Measurements from ENCODE around the gene ENOX1.

Gene ENOX1

DNA sequence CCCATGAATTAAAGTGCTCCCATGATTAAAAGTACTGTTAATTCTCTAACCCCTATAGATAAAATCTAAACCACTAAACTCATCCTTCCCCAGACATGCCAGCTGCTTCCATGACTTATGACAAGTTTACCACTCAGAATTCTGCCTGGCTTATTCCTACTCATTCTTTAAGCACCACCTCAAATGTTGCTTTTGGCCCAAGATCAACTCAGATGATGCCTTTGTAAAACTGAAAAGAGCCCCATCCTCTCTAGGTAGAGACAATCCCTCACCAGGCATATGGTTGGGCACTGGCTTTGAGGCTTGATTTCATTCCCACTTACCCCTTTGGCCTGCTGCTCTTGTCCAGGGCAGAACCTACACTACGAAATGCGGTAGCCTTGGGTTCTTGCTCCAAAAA, 513.4 kb downstream of the ENOX1 start:
- TF ChIP-seq TAF1 (IDR thresholded peaks at IDR 0.05; ENCODE audit: borderline replicate concordance, insufficient read depth, low read length) (no peak), SIN3A (IDR thresholded peaks at IDR 0.05; ENCODE audit: borderline replicate concordance, insufficient read depth, low read length) (no peak), POLR2AphosphoS5 (IDR thresholded peaks at IDR 0.05; ENCODE audit: low read depth, low read length) (no peak), FOXP2 (optimal IDR thresholded peaks at IDR 0.05; ENCODE audit: borderline replicate concordance, extremely low read depth, extremely low read length, insufficient read depth) (no peak)
- TF ChIP-seq, protein P1, sequence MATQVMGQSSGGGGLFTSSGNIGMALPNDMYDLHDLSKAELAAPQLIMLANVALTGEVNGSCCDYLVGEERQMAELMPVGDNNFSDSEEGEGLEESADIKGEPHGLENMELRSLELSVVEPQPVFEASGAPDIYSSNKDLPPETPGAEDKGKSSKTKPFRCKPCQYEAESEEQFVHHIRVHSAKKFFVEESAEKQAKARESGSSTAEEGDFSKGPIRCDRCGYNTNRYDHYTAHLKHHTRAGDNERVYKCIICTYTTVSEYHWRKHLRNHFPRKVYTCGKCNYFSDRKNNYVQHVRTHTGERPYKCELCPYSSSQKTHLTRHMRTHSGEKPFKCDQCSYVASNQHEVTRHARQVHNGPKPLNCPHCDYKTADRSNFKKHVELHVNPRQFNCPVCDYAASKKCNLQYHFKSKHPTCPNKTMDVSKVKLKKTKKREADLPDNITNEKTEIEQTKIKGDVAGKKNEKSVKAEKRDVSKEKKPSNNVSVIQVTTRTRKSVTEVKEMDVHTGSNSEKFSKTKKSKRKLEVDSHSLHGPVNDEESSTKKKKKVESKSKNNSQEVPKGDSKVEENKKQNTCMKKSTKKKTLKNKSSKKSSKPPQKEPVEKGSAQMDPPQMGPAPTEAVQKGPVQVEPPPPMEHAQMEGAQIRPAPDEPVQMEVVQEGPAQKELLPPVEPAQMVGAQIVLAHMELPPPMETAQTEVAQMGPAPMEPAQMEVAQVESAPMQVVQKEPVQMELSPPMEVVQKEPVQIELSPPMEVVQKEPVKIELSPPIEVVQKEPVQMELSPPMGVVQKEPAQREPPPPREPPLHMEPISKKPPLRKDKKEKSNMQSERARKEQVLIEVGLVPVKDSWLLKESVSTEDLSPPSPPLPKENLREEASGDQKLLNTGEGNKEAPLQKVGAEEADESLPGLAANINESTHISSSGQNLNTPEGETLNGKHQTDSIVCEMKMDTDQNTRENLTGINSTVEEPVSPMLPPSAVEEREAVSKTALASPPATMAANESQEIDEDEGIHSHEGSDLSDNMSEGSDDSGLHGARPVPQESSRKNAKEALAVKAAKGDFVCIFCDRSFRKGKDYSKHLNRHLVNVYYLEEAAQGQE (IDR thresholded peaks at IDR 0.05; ENCODE audit: insufficient read depth in 1 of 2, low read depth in 2 of 2, low read length in 2 of 2), result no peak

DNA sequence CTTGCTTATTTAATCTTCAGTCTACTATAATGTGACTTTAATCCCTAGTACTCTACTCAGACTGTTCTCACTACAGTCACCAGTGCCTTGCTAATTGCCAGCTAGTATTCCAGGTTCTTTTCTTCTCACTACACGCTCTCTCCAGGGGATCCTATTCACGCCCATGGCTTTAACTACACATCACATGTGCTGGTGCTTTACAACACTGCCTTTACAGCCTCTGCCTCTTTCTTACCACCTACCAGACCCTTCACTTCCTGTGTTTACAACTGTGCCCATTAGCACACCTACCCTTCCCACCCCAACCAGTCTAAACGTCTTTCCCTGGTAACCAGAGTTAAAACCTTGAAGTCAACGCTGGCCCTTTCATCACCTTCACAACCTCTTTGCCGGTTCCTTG, 513.9 kb downstream of the ENOX1 start:
- TF ChIP-seq POLR2AphosphoS5 (IDR thresholded peaks at IDR 0.05; ENCODE audit: low read depth, low read length) (no peak), FOXP2 (optimal IDR thresholded peaks at IDR 0.05; ENCODE audit: borderline replicate concordance, extremely low read depth, extremely low read length, insufficient read depth) (no peak), TAF1 (IDR thresholded peaks at IDR 0.05; ENCODE audit: borderline replicate concordance, insufficient read depth, low read length) (no peak), SIN3A (IDR thresholded peaks at IDR 0.05; ENCODE audit: borderline replicate concordance, insufficient read depth, low read length) (no peak)
- TF ChIP-seq, protein P1 (IDR thresholded peaks at IDR 0.05; ENCODE audit: insufficient read depth in 1 of 2, low read depth in 2 of 2, low read length in 2 of 2), result no peak

DNA sequence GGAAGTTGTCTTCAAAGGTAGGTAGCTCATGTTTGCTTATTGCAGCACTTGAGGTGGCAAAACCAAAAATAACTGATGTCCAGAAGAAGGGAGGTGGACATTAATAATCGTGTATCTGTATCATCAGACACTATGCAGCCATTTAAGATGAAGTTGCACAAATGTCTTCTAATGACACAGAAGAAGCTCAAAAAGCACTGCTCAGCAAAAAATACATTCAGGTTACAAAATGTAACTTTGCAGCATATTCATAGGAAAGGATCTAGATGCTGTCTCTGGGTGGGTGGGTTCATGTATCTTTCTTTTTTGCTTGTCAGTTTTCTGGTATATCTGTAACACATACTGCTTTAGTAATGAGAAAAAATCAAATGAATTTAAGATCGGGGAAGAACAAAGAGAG, 515.6 kb downstream of the ENOX1 start:
- TF ChIP-seq TAF1 (IDR thresholded peaks at IDR 0.05; ENCODE audit: borderline replicate concordance, insufficient read depth, low read length) (no peak), SIN3A (IDR thresholded peaks at IDR 0.05; ENCODE audit: borderline replicate concordance, insufficient read depth, low read length) (no peak), POLR2AphosphoS5 (IDR thresholded peaks at IDR 0.05; ENCODE audit: low read depth, low read length) (no peak), FOXP2 (optimal IDR thresholded peaks at IDR 0.05; ENCODE audit: borderline replicate concordance, extremely low read depth, extremely low read length, insufficient read depth) (no peak)
- TF ChIP-seq, protein P1 (IDR thresholded peaks at IDR 0.05; ENCODE audit: insufficient read depth in 1 of 2, low read depth in 2 of 2, low read length in 2 of 2), result no peak

DNA sequence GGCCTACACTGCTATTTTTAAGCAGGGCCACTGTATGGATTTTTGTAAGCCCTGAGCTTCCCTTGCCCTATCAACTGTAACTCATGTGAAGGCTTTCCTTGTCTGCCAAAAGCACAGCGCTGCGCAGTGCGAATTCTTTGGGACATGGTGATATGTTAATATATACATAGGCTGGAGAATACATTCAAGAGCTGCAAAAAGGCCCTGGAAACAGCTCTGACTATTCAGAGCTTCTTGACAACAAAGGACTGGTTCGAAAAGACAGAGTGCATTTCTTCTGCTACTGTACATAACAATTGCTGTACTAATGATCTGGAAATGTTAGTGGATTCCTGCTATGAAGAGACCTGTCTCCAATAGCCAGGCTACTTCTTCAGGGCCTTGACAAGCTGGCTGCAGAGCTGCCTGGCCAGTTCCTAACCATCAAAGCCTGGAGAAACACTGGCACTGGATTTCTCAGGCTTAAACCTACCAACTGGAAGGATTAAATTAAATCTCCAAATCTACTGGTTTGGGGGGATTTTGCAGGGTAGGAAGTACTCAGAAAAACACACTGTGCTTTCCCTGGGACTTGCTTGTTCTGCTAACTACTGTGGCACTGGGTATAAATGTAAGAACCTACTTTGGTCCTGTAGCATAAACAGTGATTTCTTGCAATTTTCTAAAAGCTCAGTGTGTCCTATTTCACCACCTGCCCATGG, 516.5 kb downstream of the ENOX1 start:
- no peak for TF ChIP-seq SIN3A (IDR thresholded peaks at IDR 0.05; ENCODE audit: borderline replicate concordance, insufficient read depth, low read length)
- no peak for TF ChIP-seq TAF1 (IDR thresholded peaks at IDR 0.05; ENCODE audit: borderline replicate concordance, insufficient read depth, low read length)
- no peak for TF ChIP-seq FOXP2 (optimal IDR thresholded peaks at IDR 0.05; ENCODE audit: borderline replicate concordance, extremely low read depth, extremely low read length, insufficient read depth)
- TF ChIP-seq, protein P1 (IDR thresholded peaks at IDR 0.05; ENCODE audit: insufficient read depth in 1 of 2, low read depth in 2 of 2, low read length in 2 of 2), result no peak
- no peak for TF ChIP-seq POLR2AphosphoS5 (IDR thresholded peaks at IDR 0.05; ENCODE audit: low read depth, low read length)

All from PFSK-1 (cell line).